Measurements from ENCODE around the gene PRCP.

DNA sequence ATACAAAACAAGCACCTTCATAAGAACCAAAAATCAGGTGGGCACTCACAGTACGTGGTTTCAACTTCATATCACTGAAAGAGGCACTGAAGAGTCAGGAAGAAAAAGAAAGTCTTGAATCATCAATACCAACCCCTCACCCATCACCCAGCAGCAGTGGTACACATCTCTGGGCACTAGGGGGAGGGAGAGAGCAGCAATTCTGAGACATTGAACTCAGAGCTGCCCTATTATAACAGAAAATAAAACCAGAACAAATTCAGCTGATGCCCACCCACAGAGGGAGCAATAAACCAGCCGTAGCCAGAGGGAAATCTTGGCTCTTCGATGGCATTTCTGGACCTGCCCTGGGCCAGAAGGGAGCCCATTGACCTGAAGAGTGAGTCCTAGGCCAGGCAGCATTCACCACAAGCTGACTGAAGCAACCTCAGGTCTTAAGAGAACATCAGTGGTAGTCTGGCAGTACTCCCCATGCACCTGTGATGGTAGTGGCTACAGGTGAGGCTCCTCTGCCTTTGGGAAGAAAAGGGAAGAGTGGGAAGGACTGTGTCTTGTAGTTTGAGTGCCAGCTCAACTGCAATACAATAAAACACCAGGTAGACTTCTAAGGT is 124.4 kb downstream of the PRCP start:
- TF ChIP-seq, protein P1, sequence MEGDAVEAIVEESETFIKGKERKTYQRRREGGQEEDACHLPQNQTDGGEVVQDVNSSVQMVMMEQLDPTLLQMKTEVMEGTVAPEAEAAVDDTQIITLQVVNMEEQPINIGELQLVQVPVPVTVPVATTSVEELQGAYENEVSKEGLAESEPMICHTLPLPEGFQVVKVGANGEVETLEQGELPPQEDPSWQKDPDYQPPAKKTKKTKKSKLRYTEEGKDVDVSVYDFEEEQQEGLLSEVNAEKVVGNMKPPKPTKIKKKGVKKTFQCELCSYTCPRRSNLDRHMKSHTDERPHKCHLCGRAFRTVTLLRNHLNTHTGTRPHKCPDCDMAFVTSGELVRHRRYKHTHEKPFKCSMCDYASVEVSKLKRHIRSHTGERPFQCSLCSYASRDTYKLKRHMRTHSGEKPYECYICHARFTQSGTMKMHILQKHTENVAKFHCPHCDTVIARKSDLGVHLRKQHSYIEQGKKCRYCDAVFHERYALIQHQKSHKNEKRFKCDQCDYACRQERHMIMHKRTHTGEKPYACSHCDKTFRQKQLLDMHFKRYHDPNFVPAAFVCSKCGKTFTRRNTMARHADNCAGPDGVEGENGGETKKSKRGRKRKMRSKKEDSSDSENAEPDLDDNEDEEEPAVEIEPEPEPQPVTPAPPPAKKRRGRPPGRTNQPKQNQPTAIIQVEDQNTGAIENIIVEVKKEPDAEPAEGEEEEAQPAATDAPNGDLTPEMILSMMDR (IDR thresholded peaks at IDR 0.05) = peak; percentile 71
- TF ChIP-seq, protein P2, sequence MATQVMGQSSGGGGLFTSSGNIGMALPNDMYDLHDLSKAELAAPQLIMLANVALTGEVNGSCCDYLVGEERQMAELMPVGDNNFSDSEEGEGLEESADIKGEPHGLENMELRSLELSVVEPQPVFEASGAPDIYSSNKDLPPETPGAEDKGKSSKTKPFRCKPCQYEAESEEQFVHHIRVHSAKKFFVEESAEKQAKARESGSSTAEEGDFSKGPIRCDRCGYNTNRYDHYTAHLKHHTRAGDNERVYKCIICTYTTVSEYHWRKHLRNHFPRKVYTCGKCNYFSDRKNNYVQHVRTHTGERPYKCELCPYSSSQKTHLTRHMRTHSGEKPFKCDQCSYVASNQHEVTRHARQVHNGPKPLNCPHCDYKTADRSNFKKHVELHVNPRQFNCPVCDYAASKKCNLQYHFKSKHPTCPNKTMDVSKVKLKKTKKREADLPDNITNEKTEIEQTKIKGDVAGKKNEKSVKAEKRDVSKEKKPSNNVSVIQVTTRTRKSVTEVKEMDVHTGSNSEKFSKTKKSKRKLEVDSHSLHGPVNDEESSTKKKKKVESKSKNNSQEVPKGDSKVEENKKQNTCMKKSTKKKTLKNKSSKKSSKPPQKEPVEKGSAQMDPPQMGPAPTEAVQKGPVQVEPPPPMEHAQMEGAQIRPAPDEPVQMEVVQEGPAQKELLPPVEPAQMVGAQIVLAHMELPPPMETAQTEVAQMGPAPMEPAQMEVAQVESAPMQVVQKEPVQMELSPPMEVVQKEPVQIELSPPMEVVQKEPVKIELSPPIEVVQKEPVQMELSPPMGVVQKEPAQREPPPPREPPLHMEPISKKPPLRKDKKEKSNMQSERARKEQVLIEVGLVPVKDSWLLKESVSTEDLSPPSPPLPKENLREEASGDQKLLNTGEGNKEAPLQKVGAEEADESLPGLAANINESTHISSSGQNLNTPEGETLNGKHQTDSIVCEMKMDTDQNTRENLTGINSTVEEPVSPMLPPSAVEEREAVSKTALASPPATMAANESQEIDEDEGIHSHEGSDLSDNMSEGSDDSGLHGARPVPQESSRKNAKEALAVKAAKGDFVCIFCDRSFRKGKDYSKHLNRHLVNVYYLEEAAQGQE (IDR thresholded peaks at IDR 0.05; ENCODE audit: insufficient read depth in 1 of 2, low read depth in 2 of 2, low read length in 1 of 2) = no peak
- TF ChIP-seq SIN3A (IDR thresholded peaks at IDR 0.05; ENCODE audit: borderline replicate concordance, insufficient read depth, low read depth, low read length) = no peak
- TF ChIP-seq POLR2AphosphoS5 (IDR thresholded peaks at IDR 0.05; ENCODE audit: low read depth, low read length) = no peak
